Activated B cell treated with CpG ODN at 0.5 μM for 24 hours (primary cell): Measurements from ENCODE around the gene ERFL. TPM values are rescaled to one million over a fixed set of nuclear protein-coding genes. Genes with fewer than 3 reads are reported as not detected.
A peak's percentile ranks its signal among the peaks of the same experiment; 100 is the strongest.

Source experiments
- ATAC-seq: fragments of 200-7000 bp; cut with Tn5 transposase; one replicate; pipeline ENCODE4 v1.10.0; 2021; ENCODE audit warnings: low read depth, mild to moderate bottlenecking, moderate library complexity
- CTCF ChIA-PET: fragments of 350-600 bp; sonication (Branson Sonifier 250); formaldehyde crosslinking; loops from one replicate; lab custom pipeline; 2021; ENCODE audit warnings: antibody characterized with exemption; lab: Charles Lee
- POLR2A ChIA-PET: fragments of 350-600 bp; sonication (Branson Sonifier 250); formaldehyde crosslinking; loops from one replicate; lab custom pipeline; 2021; ENCODE audit warnings: antibody characterized with exemption; lab: Charles Lee
- DNase-seq: peaks from one replicate; pipeline ENCODE4 v3.0.0; 2022
- H3K27ac Mint-ChIP-seq: one replicate; pipeline ENCODE4 v1.8.0; 2020; ENCODE audit warnings: mixed read lengths
- H3K27me3 Mint-ChIP-seq: one replicate; pipeline ENCODE4 v1.8.0; 2021; ENCODE audit warnings: mixed read lengths
- H3K36me3 Mint-ChIP-seq: one replicate; pipeline ENCODE4 v1.8.0; 2021; ENCODE audit warnings: low read depth, mixed read lengths
- H3K4me1 Mint-ChIP-seq: one replicate; pipeline ENCODE4 v1.8.0; 2021; ENCODE audit warnings: mixed read lengths
- H3K4me3 Mint-ChIP-seq: one replicate; pipeline ENCODE4 v1.8.0; 2020; ENCODE audit warnings: mild to moderate bottlenecking, mixed read lengths
- H3K9me3 Mint-ChIP-seq: one replicate; pipeline ENCODE4 v1.8.0; 2020; ENCODE audit warnings: mixed read lengths
- CTCF ChIP-seq: fragments of 200-600 bp; IDR thresholded peaks from one replicate; pipeline ENCODE4 v1.8.0; 2022; ENCODE audit warnings: antibody characterized with exemption, mild to moderate bottlenecking
- intact Hi-C: fragments of 100-400 bp; cut with micrococcal nuclease; formaldehyde crosslinking; loops from one replicate; pipeline ENCODE4 v1.15.1; 2024
- total RNA-seq: library from RNA; stranded (reverse); gene quantifications from 2 replicates; pipeline ENCODE4 v1.2.3, GENCODE V29; 2022

Gene ERFL
- total RNA-seq, 1 donor from 2014 or later = 1.1 TPM

- POLR2A ChIA-PET = interaction anchor here (0.7 to 10.7 kb wide), 9 partner anchors 14 to 71 kb away, joined by 3 to 279 read pairs (median 6); partner anchors contain the start of genes CD79A, RABAC1 and RPS19
- CTCF ChIA-PET = interaction anchor here (1.1 to 4.5 kb wide), 8 partner anchors 14 to 64 kb away, joined by 3 to 41 read pairs (median 3); no protein-coding TSS in a partner anchor
- peaks cover 52% of the 10 kb centered on the region for H3K36me3 Mint-ChIP-seq
Observed at GRCh38 chr19:41887711-41888382, 40.4 kb downstream of the ERFL start.

GRCh38 chr19:41886761-41887710 is 41.2 kb downstream of the ERFL start:
- H3K27me3 Mint-ChIP-seq = no peaks in the 10 kb centered on the region
- H3K27ac Mint-ChIP-seq = peak overlapping the region; percentile 90
- CTCF ChIA-PET = interaction anchor here (1.1 to 4.5 kb wide), 8 partner anchors 14 to 64 kb away, joined by 3 to 41 read pairs (median 4); partner anchors contain the start of gene RPS19
- peaks cover 55% of the 10 kb centered on the region for H3K36me3 Mint-ChIP-seq
- peak; percentile 4 for ATAC-seq
- H3K4me1 Mint-ChIP-seq = peaks cover 64% of the 10 kb centered on the region
- POLR2A ChIA-PET = interaction anchor here (0.6 to 10.7 kb wide), 10 partner anchors 13 to 72 kb away, joined by 3 to 279 read pairs (median 6); partner anchors contain the start of genes CD79A, ERFL, RABAC1 and RPS19
- no peaks in the 10 kb centered on the region for H3K9me3 Mint-ChIP-seq
- intact Hi-C loops = loop anchor here (10.0 kb wide), 1 partner anchor 342 kb away; no protein-coding TSS in a partner anchor
- no peak for TF ChIP-seq CTCF
- H3K4me3 Mint-ChIP-seq = peak overlapping the region; percentile 81
- no peak for DNase-seq

More at GRCh38 chr19:41887711-41888382, 40.4 kb downstream of the ERFL start:
- DNase-seq = peak; percentile 44
- Mint-ChIP-seq H3K4me1 (peaks cover 59% of the 10 kb centered on the region), H3K9me3 (no peaks in the 10 kb centered on the region), H3K4me3 (peak overlapping the region; percentile 81), H3K27me3 (no peaks in the 10 kb centered on the region), H3K27ac (peak overlapping the region; percentile 90)
- intact Hi-C loops = loop anchor here (10.0 kb wide), 1 partner anchor 343 kb away; no protein-coding TSS in a partner anchor
- no peak for TF ChIP-seq CTCF
- ATAC-seq = peak; percentile 6

GRCh38 chr19:41883821-41884733 is 44.2 kb downstream of the ERFL start:
- Mint-ChIP-seq H3K36me3 (peaks cover 56% of the 10 kb centered on the region), H3K27me3 (no peaks in the 10 kb centered on the region), H3K4me3 (peak overlapping the region; percentile 96), H3K9me3 (no peaks in the 10 kb centered on the region), H3K27ac (peak overlapping the region; percentile 97), H3K4me1 (peaks cover 78% of the 10 kb centered on the region)
- no peak for TF ChIP-seq CTCF
- intact Hi-C loops = loop anchor here (1.0 to 10.0 kb wide), 6 partner anchors 9 to 339 kb away; partner anchors contain the start of genes RABAC1 and RPS19
- CTCF ChIA-PET = interaction anchor here (0.6 to 4.5 kb wide), 6 partner anchors 11 to 91 kb away, joined by 3 to 41 read pairs (median 4); partner anchors contain the start of gene RPS19
- ATAC-seq (peak; percentile 82), DNase-seq (peak; percentile 86)
- POLR2A ChIA-PET = interaction anchor here (0.6 to 10.7 kb wide), 21 partner anchors 10 to 249 kb away, joined by 3 to 279 read pairs (median 5); partner anchors contain the start of genes CD79A, ERFL, POU2F2 and RABAC1

- peaks cover 80% of the 10 kb centered on the region for H3K4me1 Mint-ChIP-seq
- no peaks in the 10 kb centered on the region for H3K9me3 Mint-ChIP-seq
- peak overlapping the region; percentile 97 for H3K27ac Mint-ChIP-seq
- H3K4me3 Mint-ChIP-seq = peak overlapping the region; percentile 96
- H3K27me3 Mint-ChIP-seq = no peaks in the 10 kb centered on the region
- ChIA-PET CTCF (interaction anchor here (1.1 to 2.2 kb wide), 4 partner anchors 10 to 51 kb away, joined by 3 to 8 read pairs (median 4); partner anchors contain the start of gene RPS19), POLR2A (interaction anchor here (0.6 to 10.7 kb wide), 14 partner anchors 9 to 242 kb away, joined by 3 to 279 read pairs (median 6); partner anchors contain the start of genes CD79A, ERFL, RABAC1 and RPS19)
- peaks cover 58% of the 10 kb centered on the region for H3K36me3 Mint-ChIP-seq
- intact Hi-C loops = loop anchor here (10.0 kb wide), 1 partner anchor 339 kb away; no protein-coding TSS in a partner anchor
- DNase-seq (no peak), ATAC-seq (peak; percentile 0)
- TF ChIP-seq CTCF = no peak
Observed at GRCh38 chr19:41883463-41883820, 44.8 kb downstream of the ERFL start.
